SK-N-SH treated with all-trans-retinoic acid at 6 μM for 48 hours (cell line): ENCODE results near the gene UGGT1.

Source experiments
- ATAC-seq: fragments of 200-7000 bp; cut with Tn5 transposase; 3 replicates; pipeline ENCODE4 v1.9.1; 2020; ENCODE audit warnings: mild to moderate bottlenecking, moderate library complexity
- ARNTL ChIP-seq: fragments of 450-650 bp; formaldehyde crosslinking; IDR thresholded peaks from 2 replicates; pipeline ENCODE4 v1.5.0; 2020; ENCODE audit warnings: low read depth, mild to moderate bottlenecking, moderate library complexity, borderline replicate concordance
- BACH2 ChIP-seq: fragments of 250-450 bp; sonication (Bioruptor Pico); IDR thresholded peaks from 2 replicates; pipeline ENCODE4 v1.9.0; 2021; ENCODE audit warnings: mild to moderate bottlenecking, borderline replicate concordance
- CREB5 ChIP-seq: fragments of 250-450 bp; sonication (Bioruptor Pico); IDR thresholded peaks from 2 replicates; pipeline ENCODE4 v1.5.1; 2020; ENCODE audit warnings: low read depth, mild to moderate bottlenecking, moderate library complexity
- CSDC2 ChIP-seq: fragments of 250-450 bp; sonication (Bioruptor Pico); IDR thresholded peaks from 2 replicates; pipeline ENCODE4 v1.5.0; 2020; ENCODE audit warnings: mild to moderate bottlenecking, moderate library complexity
- CSRNP3 ChIP-seq: fragments of 250-450 bp; sonication (Bioruptor Pico); IDR thresholded peaks from 2 replicates; pipeline ENCODE4 v1.5.1; 2021; ENCODE audit warnings: mild to moderate bottlenecking, moderate library complexity
- ESRRG ChIP-seq: fragments of 250-450 bp; sonication (Bioruptor Pico); IDR thresholded peaks from 2 replicates; pipeline ENCODE4 v1.6.1; 2021; ENCODE audit warnings: mild to moderate bottlenecking
- GLIS3 ChIP-seq: fragments of 250-450 bp; sonication (Bioruptor Pico); IDR thresholded peaks from 2 replicates; pipeline ENCODE4 v1.5.0; 2020; ENCODE audit warnings: mild to moderate bottlenecking, moderate library complexity
- ISL1 ChIP-seq: fragments of 250-450 bp; sonication (Bioruptor Pico); IDR thresholded peaks from 2 replicates; pipeline ENCODE4 v2.1.2; 2022; ENCODE audit warnings: mild to moderate bottlenecking, moderate library complexity
- OSR1 ChIP-seq: fragments of 250-450 bp; sonication (Bioruptor Pico); IDR thresholded peaks from 2 replicates; pipeline ENCODE4 v1.8.0; 2022; ENCODE audit warnings: moderate library complexity, mild to moderate bottlenecking, inconsistent platforms
- PPARA ChIP-seq: fragments of 250-450 bp; sonication (Bioruptor Pico); IDR thresholded peaks from 2 replicates; pipeline ENCODE4 v1.5.0; 2020; ENCODE audit warnings: mild to moderate bottlenecking, borderline replicate concordance
- RARB ChIP-seq: fragments of 250-450 bp; sonication (Bioruptor Pico); IDR thresholded peaks from 2 replicates; pipeline ENCODE4 v1.8.0; 2021; ENCODE audit warnings: mild to moderate bottlenecking, moderate library complexity
- SNAI2 ChIP-seq: fragments of 250-450 bp; sonication (Bioruptor Pico); IDR thresholded peaks from 2 replicates; pipeline ENCODE4 v1.5.0; 2020; ENCODE audit warnings: mild to moderate bottlenecking, moderate library complexity
- TCF4 ChIP-seq: fragments of 250-450 bp; sonication (Bioruptor Pico); IDR thresholded peaks from 2 replicates; pipeline ENCODE4 v1.8.0; 2021; ENCODE audit warnings: mild to moderate bottlenecking, moderate library complexity, borderline replicate concordance
- TOX ChIP-seq: fragments of 250-450 bp; sonication (Bioruptor Pico); IDR thresholded peaks from 2 replicates; pipeline ENCODE4 v1.8.0; 2021; ENCODE audit warnings: mild to moderate bottlenecking, moderate library complexity, borderline replicate concordance
- ZC3H10 ChIP-seq: fragments of 250-450 bp; sonication (Bioruptor Pico); IDR thresholded peaks from 2 replicates; pipeline ENCODE4 v1.5.1; 2021; ENCODE audit warnings: mild to moderate bottlenecking, moderate library complexity
- ZFP3 ChIP-seq: fragments of 250-450 bp; sonication (Bioruptor Pico); IDR thresholded peaks from 2 replicates; pipeline ENCODE4 v1.5.0; 2020; ENCODE audit warnings: mild to moderate bottlenecking, moderate library complexity
- ZFP30 ChIP-seq: fragments of 450-650 bp; formaldehyde crosslinking; IDR thresholded peaks from 2 replicates; pipeline ENCODE4 v1.5.0; 2022; ENCODE audit warnings: mild to moderate bottlenecking, moderate library complexity
- ZNF565 ChIP-seq: fragments of 450-650 bp; formaldehyde crosslinking; conservative IDR thresholded peaks from 2 replicates; pipeline ENCODE4 v1.5.0; 2020; ENCODE audit warnings: low read depth, mild to moderate bottlenecking, moderate library complexity
- ZNF70 ChIP-seq: fragments of 450-650 bp; formaldehyde crosslinking; IDR thresholded peaks from 2 replicates; pipeline ENCODE4 v1.5.0; 2020; ENCODE audit warnings: mild to moderate bottlenecking, moderate library complexity
- TF ChIP-seq, protein P1 (sequence below): fragments of 250-450 bp; sonication (Bioruptor Pico); IDR thresholded peaks from 2 replicates; pipeline ENCODE4 v1.5.0; 2020; ENCODE audit warnings: mild to moderate bottlenecking, moderate library complexity
- TF ChIP-seq, protein P2 (sequence below): fragments of 250-450 bp; sonication (Bioruptor Pico); IDR thresholded peaks from 2 replicates; pipeline ENCODE4 v1.8.0; 2021; ENCODE audit warnings: low read depth, mild to moderate bottlenecking, moderate library complexity, borderline replicate concordance

The UGGT1 gene

GRCh38 chr2:128093762-128094161, 2.8 kb downstream of the UGGT1 start:
- TF ChIP-seq ZFP3 (no peak), ZNF565 (CRISPR knock-in tag) (no peak), ZNF70 (no peak), ESRRG (no peak), TOX (CRISPR knock-in tag) (no peak), CSDC2 (CRISPR knock-in tag) (no peak), PPARA (CRISPR knock-in tag) (no peak), ISL1 (no peak)

GRCh38 chr2:128095201-128095600, 4.2 kb downstream of the UGGT1 start:
- TF ChIP-seq CREB5 (CRISPR knock-in tag), result no peak
- TF ChIP-seq, protein P1, sequence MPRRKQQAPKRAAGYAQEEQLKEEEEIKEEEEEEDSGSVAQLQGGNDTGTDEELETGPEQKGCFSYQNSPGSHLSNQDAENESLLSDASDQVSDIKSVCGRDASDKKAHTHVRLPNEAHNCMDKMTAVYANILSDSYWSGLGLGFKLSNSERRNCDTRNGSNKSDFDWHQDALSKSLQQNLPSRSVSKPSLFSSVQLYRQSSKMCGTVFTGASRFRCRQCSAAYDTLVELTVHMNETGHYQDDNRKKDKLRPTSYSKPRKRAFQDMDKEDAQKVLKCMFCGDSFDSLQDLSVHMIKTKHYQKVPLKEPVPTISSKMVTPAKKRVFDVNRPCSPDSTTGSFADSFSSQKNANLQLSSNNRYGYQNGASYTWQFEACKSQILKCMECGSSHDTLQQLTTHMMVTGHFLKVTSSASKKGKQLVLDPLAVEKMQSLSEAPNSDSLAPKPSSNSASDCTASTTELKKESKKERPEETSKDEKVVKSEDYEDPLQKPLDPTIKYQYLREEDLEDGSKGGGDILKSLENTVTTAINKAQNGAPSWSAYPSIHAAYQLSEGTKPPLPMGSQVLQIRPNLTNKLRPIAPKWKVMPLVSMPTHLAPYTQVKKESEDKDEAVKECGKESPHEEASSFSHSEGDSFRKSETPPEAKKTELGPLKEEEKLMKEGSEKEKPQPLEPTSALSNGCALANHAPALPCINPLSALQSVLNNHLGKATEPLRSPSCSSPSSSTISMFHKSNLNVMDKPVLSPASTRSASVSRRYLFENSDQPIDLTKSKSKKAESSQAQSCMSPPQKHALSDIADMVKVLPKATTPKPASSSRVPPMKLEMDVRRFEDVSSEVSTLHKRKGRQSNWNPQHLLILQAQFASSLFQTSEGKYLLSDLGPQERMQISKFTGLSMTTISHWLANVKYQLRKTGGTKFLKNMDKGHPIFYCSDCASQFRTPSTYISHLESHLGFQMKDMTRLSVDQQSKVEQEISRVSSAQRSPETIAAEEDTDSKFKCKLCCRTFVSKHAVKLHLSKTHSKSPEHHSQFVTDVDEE (CRISPR knock-in tag), result no peak
- TF ChIP-seq CSDC2 (CRISPR knock-in tag), result no peak
- TF ChIP-seq TCF4 (CRISPR knock-in tag), result no peak
- TF ChIP-seq ESRRG, result no peak
- TF ChIP-seq SNAI2, result no peak
- TF ChIP-seq, protein P2, sequence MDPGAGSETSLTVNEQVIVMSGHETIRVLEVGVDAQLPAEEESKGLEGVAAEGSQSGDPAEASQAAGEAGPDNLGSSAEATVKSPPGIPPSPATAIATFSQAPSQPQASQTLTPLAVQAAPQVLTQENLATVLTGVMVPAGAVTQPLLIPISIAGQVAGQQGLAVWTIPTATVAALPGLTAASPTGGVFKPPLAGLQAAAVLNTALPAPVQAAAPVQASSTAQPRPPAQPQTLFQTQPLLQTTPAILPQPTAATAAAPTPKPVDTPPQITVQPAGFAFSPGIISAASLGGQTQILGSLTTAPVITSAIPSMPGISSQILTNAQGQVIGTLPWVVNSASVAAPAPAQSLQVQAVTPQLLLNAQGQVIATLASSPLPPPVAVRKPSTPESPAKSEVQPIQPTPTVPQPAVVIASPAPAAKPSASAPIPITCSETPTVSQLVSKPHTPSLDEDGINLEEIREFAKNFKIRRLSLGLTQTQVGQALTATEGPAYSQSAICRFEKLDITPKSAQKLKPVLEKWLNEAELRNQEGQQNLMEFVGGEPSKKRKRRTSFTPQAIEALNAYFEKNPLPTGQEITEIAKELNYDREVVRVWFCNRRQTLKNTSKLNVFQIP (CRISPR knock-in tag), result no peak
- no peak for TF ChIP-seq TOX (CRISPR knock-in tag)
- TF ChIP-seq CSRNP3, result no peak
- no peak for TF ChIP-seq ARNTL (CRISPR knock-in tag)
- TF ChIP-seq ZC3H10 (CRISPR knock-in tag), result no peak
- no peak for TF ChIP-seq BACH2
- TF ChIP-seq OSR1 (CRISPR knock-in tag), result no peak
- no peak for TF ChIP-seq ZNF565 (CRISPR knock-in tag)
- no peak for TF ChIP-seq RARB
- TF ChIP-seq ZFP3, result no peak
- TF ChIP-seq GLIS3, result no peak
- no peak for TF ChIP-seq ZFP30 (CRISPR knock-in tag)
- no peak for TF ChIP-seq ZNF70
- ATAC-seq, result no peak

More at GRCh38 chr2:128093762-128094161, 2.8 kb downstream of the UGGT1 start:
- ATAC-seq, result no peak

DNA sequence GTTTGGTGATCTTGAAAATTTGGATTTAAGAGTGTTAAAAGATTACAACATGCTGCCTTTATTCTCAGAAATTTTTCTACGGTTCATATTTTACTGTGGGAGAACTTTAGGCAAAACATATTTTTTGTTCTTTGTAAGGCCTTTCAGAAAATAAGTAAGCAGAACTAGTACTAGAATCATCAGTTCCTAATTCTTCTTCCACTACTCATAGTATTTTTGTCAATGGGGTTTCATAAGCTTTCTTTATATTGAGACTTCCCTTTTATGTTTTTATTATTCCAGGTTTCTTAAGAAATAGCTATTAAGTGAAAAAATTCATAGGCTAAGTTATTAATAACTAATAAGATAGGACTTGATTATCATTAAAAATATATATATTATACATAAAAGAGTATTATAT, 12.4 kb downstream of the UGGT1 start:
- TF ChIP-seq ZC3H10 (CRISPR knock-in tag), result no peak
- no peak for TF ChIP-seq RARB
- TF ChIP-seq ZNF565 (CRISPR knock-in tag), result no peak
- TF ChIP-seq, protein P2 (CRISPR knock-in tag), result no peak
- TF ChIP-seq ZFP30 (CRISPR knock-in tag), result no peak
- TF ChIP-seq GLIS3, result no peak
- TF ChIP-seq ESRRG, result no peak
- no peak for TF ChIP-seq PPARA (CRISPR knock-in tag)
- ATAC-seq, result no peak
